Fibroblast of mammary gland (primary cell): Measurements from ENCODE around the gene AUTS2.

Source experiments
- DNase-seq: peaks from one replicate; pipeline ENCODE4 v3.0.0-alpha.2; 2010; ENCODE audit warnings: low read depth
- H3K4me3 ChIP-seq: 2 replicates; pipeline ENCODE4 v1.5.1; 2011; ENCODE audit warnings: low read depth, mild to moderate bottlenecking, low read length, moderate library complexity; ENCODE audit not compliant: control insufficient read depth
- TF ChIP-seq, protein P1 (sequence below): conservative IDR thresholded peaks from 2 replicates; pipeline ENCODE4 v1.5.1; 2011; ENCODE audit warnings: low read depth, low read length, inconsistent platforms; ENCODE audit not compliant: control insufficient read depth, insufficient read depth

The AUTS2 gene

DNA sequence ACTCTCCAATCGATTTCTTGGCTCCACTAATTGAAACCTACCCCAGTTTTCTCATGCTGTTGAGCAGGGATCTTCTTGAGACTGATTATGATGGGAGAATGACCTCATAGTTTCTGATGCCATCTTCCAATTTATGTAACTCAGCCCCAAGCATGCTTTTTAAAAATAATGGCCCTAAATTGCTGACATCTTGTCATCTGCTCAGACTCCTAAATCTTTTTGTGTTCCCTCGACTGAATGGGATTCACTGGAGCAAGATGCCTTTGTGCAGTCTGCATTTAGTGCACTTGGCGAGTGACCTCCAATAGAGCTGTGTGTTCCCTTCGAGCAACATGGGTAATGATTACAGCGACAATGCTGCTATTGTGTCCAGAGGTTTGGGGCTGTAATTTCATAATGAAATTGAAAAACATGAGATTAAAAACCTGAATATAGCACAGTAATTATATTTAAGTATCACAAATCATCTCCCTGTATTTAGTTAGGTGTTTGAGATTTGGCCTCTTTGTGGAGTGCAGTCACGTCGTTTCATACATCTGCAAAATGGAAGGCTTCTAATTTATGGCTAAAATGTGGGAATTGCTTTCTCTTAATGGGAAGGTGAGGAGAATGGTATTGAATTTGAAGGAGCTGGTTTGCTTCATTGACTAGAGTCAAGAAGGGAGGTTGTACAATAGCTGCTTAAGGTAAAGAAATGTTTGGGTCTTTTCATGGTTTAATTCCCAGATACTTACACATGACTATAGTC, 192.9 kb downstream of the AUTS2 start:
- no peak overlapping the region for H3K4me3 ChIP-seq
- no peak for DNase-seq
- TF ChIP-seq, protein P1, sequence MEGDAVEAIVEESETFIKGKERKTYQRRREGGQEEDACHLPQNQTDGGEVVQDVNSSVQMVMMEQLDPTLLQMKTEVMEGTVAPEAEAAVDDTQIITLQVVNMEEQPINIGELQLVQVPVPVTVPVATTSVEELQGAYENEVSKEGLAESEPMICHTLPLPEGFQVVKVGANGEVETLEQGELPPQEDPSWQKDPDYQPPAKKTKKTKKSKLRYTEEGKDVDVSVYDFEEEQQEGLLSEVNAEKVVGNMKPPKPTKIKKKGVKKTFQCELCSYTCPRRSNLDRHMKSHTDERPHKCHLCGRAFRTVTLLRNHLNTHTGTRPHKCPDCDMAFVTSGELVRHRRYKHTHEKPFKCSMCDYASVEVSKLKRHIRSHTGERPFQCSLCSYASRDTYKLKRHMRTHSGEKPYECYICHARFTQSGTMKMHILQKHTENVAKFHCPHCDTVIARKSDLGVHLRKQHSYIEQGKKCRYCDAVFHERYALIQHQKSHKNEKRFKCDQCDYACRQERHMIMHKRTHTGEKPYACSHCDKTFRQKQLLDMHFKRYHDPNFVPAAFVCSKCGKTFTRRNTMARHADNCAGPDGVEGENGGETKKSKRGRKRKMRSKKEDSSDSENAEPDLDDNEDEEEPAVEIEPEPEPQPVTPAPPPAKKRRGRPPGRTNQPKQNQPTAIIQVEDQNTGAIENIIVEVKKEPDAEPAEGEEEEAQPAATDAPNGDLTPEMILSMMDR, result no peak

GRCh38 chr7:69791739-69792138, 193.5 kb downstream of the AUTS2 start:
- TF ChIP-seq, protein P1, result no peak
- no peak for DNase-seq
- no peak overlapping the region for H3K4me3 ChIP-seq

- no peak for DNase-seq
- TF ChIP-seq, protein P1, result no peak
- no peak overlapping the region for H3K4me3 ChIP-seq
These were observed 197.7 kb downstream of the AUTS2 start for GRCh38 chr7:69795932-69796331.

GRCh38 chr7:69796416-69796815, 198.1 kb downstream of the AUTS2 start:
- TF ChIP-seq, protein P1, result no peak
- DNase-seq, result no peak
- no peak overlapping the region for H3K4me3 ChIP-seq

- DNase-seq, result no peak
- TF ChIP-seq, protein P1, result no peak
- H3K4me3 ChIP-seq, result no peak overlapping the region
These were observed 200.9 kb downstream of the AUTS2 start for GRCh38 chr7:69799048-69799697.

GRCh38 chr7:69799990-69800389, 201.7 kb downstream of the AUTS2 start:
- no peak overlapping the region for H3K4me3 ChIP-seq
- DNase-seq, result no peak
- TF ChIP-seq, protein P1, result no peak
